AG09319 (cell line): ENCODE data around the gene SF3A1.
"Not testable (repeated sequence)": the region's sequence is repeated elsewhere in the genome, so short reads cannot be mapped to it uniquely, and the experiment has no call there.

Source experiments
- DNase-seq: peaks from one replicate; pipeline ENCODE4 v3.0.0-alpha.2; 2010; ENCODE audit warnings: low read depth; ENCODE audit errors: extremely low read depth
- CTCF ChIP-seq: IDR thresholded peaks from 2 replicates; pipeline ENCODE4 v1.5.1; 2011; ENCODE audit warnings: low read depth, mild to moderate bottlenecking, inconsistent platforms, low read length, moderate library complexity

The SF3A1 gene

GRCh38 chr22:30356449-30357235 is at the start of gene SF3A1, which contains the start of gene CCDC157:
Gene SF3A1 (minus strand): TSS chr22:30356894. CDS start chr22:30356792, 102 bp downstream.
Gene CCDC157 (plus strand): TSS chr22:30357007. CDS start chr22:30366001, 8,994 bp downstream.
- TF ChIP-seq CTCF = no peak
- peak; percentile 71 for DNase-seq

- DNase-seq = no peak
- no peak for TF ChIP-seq CTCF
Measured at GRCh38 chr22:30406400-30406799, 49.7 kb upstream of the SF3A1 start.

- DNase-seq = no peak
- no peak for TF ChIP-seq CTCF
Measured at GRCh38 chr22:30405731-30406130, 49.0 kb upstream of the SF3A1 start.

GRCh38 chr22:30404307-30404706 is 47.6 kb upstream of the SF3A1 start:
- no peak for DNase-seq
- no peak for TF ChIP-seq CTCF

- not testable (repeated sequence) for DNase-seq
Measured at GRCh38 chr22:30402766-30403104, 46.0 kb upstream of the SF3A1 start.

- no peak for TF ChIP-seq CTCF
- no peak for DNase-seq
Measured at GRCh38 chr22:30402028-30402765, 45.5 kb upstream of the SF3A1 start.

GRCh38 chr22:30401024-30401423 is 44.3 kb upstream of the SF3A1 start:
- not testable (repeated sequence) for DNase-seq

- no peak for TF ChIP-seq CTCF
- DNase-seq = no peak
Measured at GRCh38 chr22:30400159-30400558, 43.5 kb upstream of the SF3A1 start.
